Osteocyte (in vitro differentiated cells): ENCODE results near the gene SSTR3. TPM values are rescaled to one million over a fixed set of nuclear protein-coding genes. Genes with fewer than 3 reads are reported as not detected.

ENCODE experiments used
- DNase-seq: peaks from one replicate; pipeline ENCODE4 v3.0.0; 2021; ENCODE audit warnings: mixed read lengths; ENCODE audit not compliant: unreplicated experiment; ENCODE audit errors: extremely low spot score
- H3K27ac Mint-ChIP-seq: one replicate; pipeline ENCODE4 v1.8.0; 2021; ENCODE audit warnings: mild to moderate bottlenecking, mixed read lengths; ENCODE audit not compliant: unreplicated experiment
- H3K27me3 Mint-ChIP-seq: one replicate; pipeline ENCODE4 v1.8.0; 2021; ENCODE audit warnings: mixed read lengths; ENCODE audit not compliant: unreplicated experiment
- H3K36me3 Mint-ChIP-seq: one replicate; pipeline ENCODE4 v1.8.0; 2021; ENCODE audit warnings: mixed read lengths; ENCODE audit not compliant: unreplicated experiment
- H3K4me1 Mint-ChIP-seq: one replicate; pipeline ENCODE4 v1.8.0; 2021; ENCODE audit warnings: mixed read lengths; ENCODE audit not compliant: unreplicated experiment
- H3K4me3 Mint-ChIP-seq: one replicate; pipeline ENCODE4 v1.8.0; 2021; ENCODE audit warnings: mild to moderate bottlenecking, moderate library complexity, mixed read lengths; ENCODE audit not compliant: unreplicated experiment
- H3K9me3 Mint-ChIP-seq: one replicate; pipeline ENCODE4 v1.8.0; 2021; ENCODE audit warnings: mixed read lengths; ENCODE audit not compliant: unreplicated experiment
- total RNA-seq: library from RNA; stranded (reverse); gene quantifications from 2 replicates; pipeline ENCODE4 v1.2.1, GENCODE V29; 2021
- TF ChIP-seq, protein P1 (sequence below): fragments of 200-600 bp; sonication (generic); IDR thresholded peaks from 2 replicates; pipeline ENCODE4 v1.5.0; 2021; ENCODE audit warnings: antibody characterized with exemption, mild to moderate bottlenecking, moderate library complexity

The SSTR3 gene
- total RNA-seq, 1 donor from 2014 or later = not detected

DNA sequence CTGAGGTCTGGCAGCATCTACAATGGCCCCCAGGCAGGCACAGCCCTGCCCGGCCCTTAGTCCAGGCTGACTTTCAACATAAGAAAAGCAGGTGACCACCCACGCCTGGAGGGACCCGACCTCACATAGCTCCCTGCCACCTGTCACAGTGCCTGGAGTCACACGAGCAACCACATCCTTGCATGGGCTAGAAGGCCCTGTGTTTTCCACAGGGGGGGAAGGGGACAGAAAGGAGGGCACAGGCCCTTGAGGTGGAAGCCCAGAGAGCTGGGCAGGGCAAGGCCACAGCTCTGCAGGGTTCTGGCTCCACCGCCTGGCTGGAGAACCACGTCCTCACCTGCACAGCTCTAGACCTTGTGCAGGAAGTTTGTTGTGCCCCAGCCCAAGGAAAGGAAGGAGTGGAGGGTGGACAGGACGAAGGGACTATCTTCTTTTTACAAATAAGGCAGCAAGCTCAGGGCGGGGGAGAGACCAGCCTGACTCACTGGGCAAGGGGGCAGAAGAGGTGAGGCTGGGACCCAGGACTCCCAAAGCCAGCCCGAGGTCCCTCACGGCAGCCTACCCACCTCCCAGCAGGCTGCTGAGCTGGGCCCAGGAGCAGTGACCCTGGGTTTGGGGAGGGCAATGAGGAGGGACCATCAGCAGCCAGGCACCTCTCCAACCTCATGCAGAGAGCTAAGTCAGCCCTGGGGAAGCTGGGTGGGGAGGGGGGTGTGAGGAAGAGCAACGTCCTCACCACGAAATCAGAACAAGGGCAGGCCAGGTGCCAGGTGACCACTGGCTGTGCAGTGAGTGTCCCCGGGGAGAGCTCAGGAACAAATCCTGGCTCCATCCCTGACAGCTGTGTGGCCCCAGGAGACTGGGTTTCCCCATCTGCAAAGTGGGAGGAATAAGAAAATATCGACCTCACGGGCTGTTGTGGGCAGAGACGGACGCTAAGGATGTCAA is 28.6 kb downstream of the SSTR3 start:
- peaks cover 8% of the 10 kb centered on the region for H3K36me3 Mint-ChIP-seq
- H3K4me3 Mint-ChIP-seq = no peak overlapping the region
- no peak for DNase-seq
- TF ChIP-seq, protein P1, sequence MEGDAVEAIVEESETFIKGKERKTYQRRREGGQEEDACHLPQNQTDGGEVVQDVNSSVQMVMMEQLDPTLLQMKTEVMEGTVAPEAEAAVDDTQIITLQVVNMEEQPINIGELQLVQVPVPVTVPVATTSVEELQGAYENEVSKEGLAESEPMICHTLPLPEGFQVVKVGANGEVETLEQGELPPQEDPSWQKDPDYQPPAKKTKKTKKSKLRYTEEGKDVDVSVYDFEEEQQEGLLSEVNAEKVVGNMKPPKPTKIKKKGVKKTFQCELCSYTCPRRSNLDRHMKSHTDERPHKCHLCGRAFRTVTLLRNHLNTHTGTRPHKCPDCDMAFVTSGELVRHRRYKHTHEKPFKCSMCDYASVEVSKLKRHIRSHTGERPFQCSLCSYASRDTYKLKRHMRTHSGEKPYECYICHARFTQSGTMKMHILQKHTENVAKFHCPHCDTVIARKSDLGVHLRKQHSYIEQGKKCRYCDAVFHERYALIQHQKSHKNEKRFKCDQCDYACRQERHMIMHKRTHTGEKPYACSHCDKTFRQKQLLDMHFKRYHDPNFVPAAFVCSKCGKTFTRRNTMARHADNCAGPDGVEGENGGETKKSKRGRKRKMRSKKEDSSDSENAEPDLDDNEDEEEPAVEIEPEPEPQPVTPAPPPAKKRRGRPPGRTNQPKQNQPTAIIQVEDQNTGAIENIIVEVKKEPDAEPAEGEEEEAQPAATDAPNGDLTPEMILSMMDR = no peak
- H3K27me3 Mint-ChIP-seq = no peaks in the 10 kb centered on the region
- peaks cover 30% of the 10 kb centered on the region for H3K4me1 Mint-ChIP-seq
- H3K27ac Mint-ChIP-seq = no peak overlapping the region
- no peaks in the 10 kb centered on the region for H3K9me3 Mint-ChIP-seq

- Mint-ChIP-seq H3K9me3 (no peaks in the 10 kb centered on the region), H3K4me1 (peaks cover 30% of the 10 kb centered on the region), H3K27ac (no peak overlapping the region), H3K36me3 (peaks cover 8% of the 10 kb centered on the region), H3K27me3 (no peaks in the 10 kb centered on the region), H3K4me3 (no peak overlapping the region)
- DNase-seq = no peak
- TF ChIP-seq, protein P1 = no peak
Observed at GRCh38 chr22:37182949-37183245, 29.4 kb downstream of the SSTR3 start.

DNA sequence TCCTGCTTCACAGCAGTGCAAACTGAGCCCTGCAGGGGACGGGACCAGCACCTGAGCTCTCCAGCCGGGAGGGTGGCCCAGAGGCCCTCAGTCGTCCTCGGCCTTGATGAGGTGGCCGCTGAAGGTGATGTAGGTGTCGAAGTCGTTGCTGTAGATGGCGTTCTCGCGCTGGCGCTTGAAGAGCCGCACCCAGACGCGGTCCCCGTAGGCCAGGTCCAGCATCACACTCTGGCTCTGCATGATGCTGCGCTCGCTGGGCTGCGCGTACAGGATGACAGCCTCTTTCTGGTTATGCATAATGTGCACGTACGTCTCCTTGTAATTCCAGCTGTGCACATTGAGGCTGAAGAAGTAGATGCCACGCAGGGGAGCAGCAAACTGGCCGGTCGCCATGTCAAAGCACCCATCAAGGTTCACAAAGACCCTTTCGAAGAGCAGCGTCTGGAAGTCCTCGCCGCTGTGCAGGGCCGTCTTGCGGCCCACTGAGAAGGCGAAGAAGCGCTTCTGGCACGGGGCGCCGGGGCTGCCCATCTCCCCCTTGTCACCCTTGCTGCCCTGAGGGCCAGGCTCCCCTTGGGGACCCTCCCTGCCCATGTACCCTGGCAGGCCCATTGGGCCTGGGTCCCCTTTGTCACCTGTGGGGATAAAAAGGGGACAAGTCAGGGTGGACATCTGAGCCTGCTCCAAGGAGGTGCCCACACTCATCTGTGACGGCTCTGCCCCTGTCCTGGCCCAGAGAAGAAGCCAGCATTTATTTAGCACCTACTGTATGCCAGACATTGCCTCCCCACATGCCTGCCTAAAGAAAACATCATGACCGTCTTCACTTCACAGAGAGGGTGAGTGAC is 30.0 kb downstream of the SSTR3 start:
- Mint-ChIP-seq H3K4me1 (peaks cover 30% of the 10 kb centered on the region), H3K27ac (no peak overlapping the region), H3K4me3 (no peak overlapping the region), H3K9me3 (no peaks in the 10 kb centered on the region), H3K27me3 (no peaks in the 10 kb centered on the region), H3K36me3 (peaks cover 8% of the 10 kb centered on the region)
- DNase-seq = no peak
- TF ChIP-seq, protein P1 = no peak

DNA sequence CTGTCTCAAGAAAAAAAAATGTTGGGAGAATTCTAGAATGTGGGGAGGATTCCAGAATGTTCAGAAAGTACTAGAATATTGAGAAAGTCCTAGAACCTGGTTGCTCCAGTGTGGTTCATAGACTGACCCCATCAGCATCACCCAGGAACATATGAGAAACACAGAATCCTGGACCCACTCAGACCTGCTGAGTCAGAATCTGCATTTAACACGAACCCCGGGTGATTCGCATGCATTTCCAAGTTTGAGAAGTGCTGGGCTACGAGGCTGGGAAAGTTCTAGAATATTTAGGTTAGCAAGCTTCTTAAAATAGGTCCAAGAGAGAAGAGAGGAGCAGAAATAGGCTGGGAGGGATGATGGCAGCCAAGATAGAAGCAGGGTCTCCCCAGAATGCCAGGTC is 30.6 kb downstream of the SSTR3 start:
- no peak overlapping the region for H3K4me3 Mint-ChIP-seq
- H3K27me3 Mint-ChIP-seq = no peaks in the 10 kb centered on the region
- TF ChIP-seq, protein P1 = no peak
- peaks cover 8% of the 10 kb centered on the region for H3K36me3 Mint-ChIP-seq
- H3K9me3 Mint-ChIP-seq = no peaks in the 10 kb centered on the region
- H3K27ac Mint-ChIP-seq = no peak overlapping the region
- H3K4me1 Mint-ChIP-seq = peaks cover 28% of the 10 kb centered on the region
- no peak for DNase-seq
